Activated naive CD4-positive, alpha-beta T cell treated with anti-CD3 and anti-CD28 coated beads, Interleukin-2, amount 50 U/mL, for 24 hours (primary cell): Measurements from ENCODE around the gene PRIMPOL.
"Not testable (repeated sequence)": the region's sequence is repeated elsewhere in the genome, so short reads cannot be mapped to it uniquely, and the experiment has no call there.

Experiments used
- H3K27ac Mint-ChIP-seq: one replicate; pipeline ENCODE4 v1.8.0; 2021; ENCODE audit warnings: mild to moderate bottlenecking, mixed read lengths
- H3K27me3 Mint-ChIP-seq: one replicate; pipeline ENCODE4 v1.8.0; 2021; ENCODE audit warnings: mixed read lengths
- H3K36me3 Mint-ChIP-seq: one replicate; pipeline ENCODE4 v1.8.0; 2021; ENCODE audit warnings: mixed read lengths
- H3K4me1 Mint-ChIP-seq: one replicate; pipeline ENCODE4 v1.8.0; 2021; ENCODE audit warnings: mixed read lengths
- H3K4me3 Mint-ChIP-seq: one replicate; pipeline ENCODE4 v1.8.0; 2021; ENCODE audit warnings: mild to moderate bottlenecking, mixed read lengths
- H3K9me3 Mint-ChIP-seq: one replicate; pipeline ENCODE4 v1.8.0; 2021; ENCODE audit warnings: mixed read lengths

Gene PRIMPOL

DNA sequence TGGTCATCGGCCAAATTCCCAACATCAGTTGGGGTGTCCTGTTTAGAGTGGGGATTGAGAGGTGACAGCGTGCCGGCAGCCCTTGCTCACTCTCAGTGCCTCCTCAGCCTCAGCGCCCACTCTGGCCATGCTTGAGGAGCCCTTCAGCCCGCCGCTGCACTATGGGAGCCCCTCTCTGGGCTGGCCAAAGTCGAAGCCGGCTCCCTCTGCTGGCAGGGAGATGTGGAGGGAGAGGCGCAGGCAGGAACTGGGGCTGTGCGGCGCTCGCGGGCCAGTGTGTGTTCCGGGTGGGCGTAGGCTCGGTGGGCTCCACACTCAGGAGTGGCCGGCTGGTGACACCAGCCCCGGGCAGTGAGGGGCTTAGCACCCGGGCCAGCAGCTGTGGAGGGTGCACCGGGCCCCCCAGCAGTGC lies 91.4 kb downstream of the PRIMPOL start:
- Mint-ChIP-seq H3K4me1 (peaks cover 14% of the 10 kb centered on the region), H3K4me3 (no peak overlapping the region), H3K36me3 (no peaks in the 10 kb centered on the region), H3K27ac (no peak overlapping the region), H3K27me3 (no peaks in the 10 kb centered on the region), H3K9me3 (no peaks in the 10 kb centered on the region)

GRCh38 chr4:184741651-184742050 lies 92.1 kb downstream of the PRIMPOL start:
- not testable (repeated sequence) for H3K9me3 Mint-ChIP-seq, H3K27me3 Mint-ChIP-seq, H3K4me3 Mint-ChIP-seq, H3K27ac Mint-ChIP-seq, H3K36me3 Mint-ChIP-seq
- peaks cover 21% of the 10 kb centered on the region for H3K4me1 Mint-ChIP-seq

- Mint-ChIP-seq H3K4me1 (peaks cover 26% of the 10 kb centered on the region), H3K9me3 (no peaks in the 10 kb centered on the region), H3K27ac (no peak overlapping the region), H3K36me3 (no peaks in the 10 kb centered on the region), H3K4me3 (no peak overlapping the region), H3K27me3 (no peaks in the 10 kb centered on the region)
Observed at GRCh38 chr4:184743650-184744049, 94.1 kb downstream of the PRIMPOL start.

DNA sequence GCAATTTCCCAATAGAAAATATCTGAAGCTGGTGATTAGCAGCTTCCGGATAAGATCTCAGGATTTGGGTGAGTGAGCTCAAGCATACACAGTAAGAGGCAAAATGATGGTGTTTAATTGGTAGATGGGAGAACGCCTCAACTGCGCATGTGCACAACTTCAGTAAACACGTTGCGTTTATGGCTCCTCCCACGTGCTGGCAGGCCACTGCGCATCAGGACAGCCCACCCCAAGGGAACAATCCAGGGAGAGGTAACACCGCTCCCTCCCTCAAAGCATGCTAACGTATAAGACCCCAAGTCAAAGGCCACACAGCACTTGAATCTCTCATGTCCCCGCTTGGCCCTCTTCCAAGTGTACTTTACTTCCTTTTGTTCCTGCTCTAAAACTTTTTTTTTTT lies 94.7 kb downstream of the PRIMPOL start:
- Mint-ChIP-seq H3K4me3 (no peak overlapping the region), H3K9me3 (no peaks in the 10 kb centered on the region), H3K36me3 (no peaks in the 10 kb centered on the region), H3K27me3 (no peaks in the 10 kb centered on the region), H3K27ac (no peak overlapping the region), H3K4me1 (peaks cover 26% of the 10 kb centered on the region)
